Activated CD4-positive, alpha-beta T cell treated with anti-CD3 and anti-CD28 coated beads, Interleukin-2, amount 10 ng/mL, durations not matched to agents 7 days and 5 days (primary cell): Measurements from ENCODE around the gene INTS7. TPM values are rescaled to one million over a fixed set of nuclear protein-coding genes. Genes with fewer than 3 reads are reported as not detected.

Experiments used
- CTCF ChIA-PET: fragments of 350-600 bp; sonication (Branson Sonifier 250); formaldehyde crosslinking; loops from one replicate; lab custom pipeline; 2021; ENCODE audit warnings: antibody characterized with exemption; lab: Charles Lee
- POLR2A ChIA-PET: fragments of 350-600 bp; sonication (Branson Sonifier 250); formaldehyde crosslinking; loops from one replicate; lab custom pipeline; 2021; ENCODE audit warnings: antibody characterized with exemption; lab: Charles Lee
- DNase-seq: peaks from one replicate; pipeline ENCODE4 v3.0.0-alpha.2; 2020
- H3K27ac Mint-ChIP-seq: one replicate; pipeline ENCODE4 v1.8.0; 2021; ENCODE audit warnings: mild to moderate bottlenecking, moderate library complexity, mixed read lengths
- H3K27me3 Mint-ChIP-seq: one replicate; pipeline ENCODE4 v1.8.0; 2021; ENCODE audit warnings: mixed read lengths
- H3K36me3 Mint-ChIP-seq: one replicate; pipeline ENCODE4 v1.8.0; 2021; ENCODE audit warnings: low read depth, mixed read lengths
- H3K4me1 Mint-ChIP-seq: one replicate; pipeline ENCODE4 v1.8.0; 2021; ENCODE audit warnings: mixed read lengths
- H3K4me3 Mint-ChIP-seq: one replicate; pipeline ENCODE4 v1.8.0; 2021; ENCODE audit warnings: mild to moderate bottlenecking, moderate library complexity, mixed read lengths
- H3K9me3 Mint-ChIP-seq: one replicate; pipeline ENCODE4 v1.8.0; 2021; ENCODE audit warnings: mixed read lengths
- microRNA-seq: library from miRNA; unstranded; fragments of <30 nt; microRNA quantifications from one replicate; pipeline ENCODE4 v1.2.0, GENCODE V29; 2021; ENCODE audit warnings: borderline microRNAs expressed, borderline replicate concordance
- total RNA-seq, 2 experiments: library from RNA; stranded (reverse); gene quantifications; one replicate each; pipeline ENCODE4 v1.2.3, GENCODE V29; 2021

INTS7 gene
- total RNA-seq, 2 experiments from 2014 or later, result 29.9 to 34.8 TPM

GRCh38 chr1:211901945-211902344, 133.4 kb downstream of the INTS7 start:
- Mint-ChIP-seq H3K4me1 (no peaks in the 10 kb centered on the region), H3K4me3 (no peak overlapping the region), H3K27ac (no peak overlapping the region), H3K27me3 (peaks cover 12% of the 10 kb centered on the region), H3K9me3 (peaks cover 2% of the 10 kb centered on the region), H3K36me3 (no peaks in the 10 kb centered on the region)
- ChIA-PET POLR2A (no interaction called here), CTCF (interaction anchor here (0.6 kb wide), 2 partner anchors 221 to 350 kb away, joined by 3 to 4 read pairs; no protein-coding TSS in a partner anchor)
- no peak for DNase-seq

DNA sequence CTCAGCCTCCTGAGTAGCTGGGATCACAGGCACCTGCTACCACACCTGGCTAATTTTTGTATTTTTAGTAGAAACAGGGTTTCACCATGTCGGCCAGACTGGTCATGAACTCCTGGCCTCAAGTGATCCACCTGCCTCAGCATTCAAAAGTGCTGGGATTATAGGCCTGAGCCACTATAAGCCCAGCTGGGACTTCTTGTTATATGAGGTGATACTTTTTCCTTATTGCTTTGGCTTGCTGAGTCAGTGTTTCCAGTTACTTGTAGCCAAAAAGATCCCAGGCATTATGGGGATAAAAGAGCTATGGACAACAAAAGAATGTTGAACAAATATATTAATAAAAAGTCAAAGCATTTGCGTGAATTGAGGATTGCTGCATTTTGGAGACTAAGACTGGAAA, 134.9 kb downstream of the INTS7 start:
- peaks cover 16% of the 10 kb centered on the region for H3K27me3 Mint-ChIP-seq
- CTCF ChIA-PET, result interaction anchor here (1.2 kb wide), 1 partner anchor 10 kb away, joined by 4 read pairs; no protein-coding TSS in a partner anchor
- H3K9me3 Mint-ChIP-seq, result peaks cover 2% of the 10 kb centered on the region
- POLR2A ChIA-PET, result interaction anchor here (0.7 kb wide), 1 partner anchor 67 kb away, joined by 3 read pairs; no protein-coding TSS in a partner anchor
- DNase-seq, result no peak
- H3K36me3 Mint-ChIP-seq, result no peaks in the 10 kb centered on the region
- no peak overlapping the region for H3K4me3 Mint-ChIP-seq
- H3K4me1 Mint-ChIP-seq, result no peaks in the 10 kb centered on the region
- H3K27ac Mint-ChIP-seq, result no peak overlapping the region

- H3K36me3 Mint-ChIP-seq, result no peaks in the 10 kb centered on the region
- H3K27ac Mint-ChIP-seq, result no peak overlapping the region
- POLR2A ChIA-PET, result no interaction called here
- CTCF ChIA-PET, result no interaction called here
- no peaks in the 10 kb centered on the region for H3K4me1 Mint-ChIP-seq
- H3K9me3 Mint-ChIP-seq, result no peaks in the 10 kb centered on the region
- no peak overlapping the region for H3K4me3 Mint-ChIP-seq
- peaks cover 23% of the 10 kb centered on the region for H3K27me3 Mint-ChIP-seq
- DNase-seq, result no peak
These were observed 138.4 kb downstream of the INTS7 start for GRCh38 chr1:211896958-211897357.

- no peak overlapping the region for H3K27ac Mint-ChIP-seq
- peaks cover under 1% of the 10 kb centered on the region for H3K4me1 Mint-ChIP-seq
- no peak overlapping the region for H3K4me3 Mint-ChIP-seq
- peaks cover under 1% of the 10 kb centered on the region for H3K36me3 Mint-ChIP-seq
- peaks cover 26% of the 10 kb centered on the region for H3K27me3 Mint-ChIP-seq
- ChIA-PET CTCF (no interaction called here), POLR2A (no interaction called here)
- no peak for DNase-seq
- peaks cover 1% of the 10 kb centered on the region for H3K9me3 Mint-ChIP-seq
These were observed 140.1 kb downstream of the INTS7 start for GRCh38 chr1:211895126-211895759.

- Mint-ChIP-seq H3K9me3 (peaks cover 2% of the 10 kb centered on the region), H3K36me3 (peaks cover 3% of the 10 kb centered on the region), H3K27me3 (peaks cover 26% of the 10 kb centered on the region), H3K27ac (no peak overlapping the region), H3K4me3 (no peak overlapping the region), H3K4me1 (peaks cover 7% of the 10 kb centered on the region)
- no peak for DNase-seq
- POLR2A ChIA-PET, result no interaction called here
- CTCF ChIA-PET, result interaction anchor here (1.2 kb wide), 1 partner anchor 9 kb away, joined by 3 read pairs; no protein-coding TSS in a partner anchor
These were observed 141.0 kb downstream of the INTS7 start for GRCh38 chr1:211894312-211894711.

- Mint-ChIP-seq H3K9me3 (peaks cover 2% of the 10 kb centered on the region), H3K27ac (no peak overlapping the region), H3K27me3 (peaks cover 24% of the 10 kb centered on the region), H3K36me3 (peaks cover 3% of the 10 kb centered on the region), H3K4me3 (no peak overlapping the region), H3K4me1 (peaks cover 8% of the 10 kb centered on the region)
- ChIA-PET POLR2A (no interaction called here), CTCF (interaction anchor here (1.2 to 1.5 kb wide), 2 partner anchors 10 to 20 kb away, joined by 3 to 5 read pairs; no protein-coding TSS in a partner anchor)
- no peak for DNase-seq
These were observed 142.1 kb downstream of the INTS7 start for GRCh38 chr1:211893260-211893659.

DNA sequence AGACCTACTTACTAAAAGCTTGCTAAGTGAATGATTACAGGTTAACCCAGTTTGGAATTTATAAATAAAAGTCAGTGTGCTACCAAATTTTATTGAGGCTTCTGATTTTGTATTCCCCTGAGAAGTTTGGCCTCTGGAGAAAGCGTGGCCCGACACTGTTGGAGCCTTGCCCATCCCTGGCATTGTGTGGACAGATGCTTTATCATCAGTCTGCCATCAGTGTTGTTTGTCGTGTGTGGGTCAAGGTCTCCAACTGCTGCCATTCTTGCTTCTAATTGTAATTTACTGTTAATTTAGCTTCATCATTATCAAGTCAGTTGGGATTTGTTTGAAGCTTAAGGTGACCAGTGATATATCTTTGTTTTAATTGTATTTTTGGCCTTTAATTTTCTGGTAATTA, 142.8 kb downstream of the INTS7 start:
- H3K27ac Mint-ChIP-seq, result no peak overlapping the region
- peaks cover 3% of the 10 kb centered on the region for H3K36me3 Mint-ChIP-seq
- H3K4me1 Mint-ChIP-seq, result peaks cover 13% of the 10 kb centered on the region
- no peak overlapping the region for H3K4me3 Mint-ChIP-seq
- POLR2A ChIA-PET, result no interaction called here
- DNase-seq, result no peak
- CTCF ChIA-PET, result interaction anchor here (0.6 to 1.5 kb wide), 2 partner anchors 19 to 151 kb away, joined by 3 to 5 read pairs; no protein-coding TSS in a partner anchor
- peaks cover 5% of the 10 kb centered on the region for H3K9me3 Mint-ChIP-seq
- peaks cover 25% of the 10 kb centered on the region for H3K27me3 Mint-ChIP-seq

DNA sequence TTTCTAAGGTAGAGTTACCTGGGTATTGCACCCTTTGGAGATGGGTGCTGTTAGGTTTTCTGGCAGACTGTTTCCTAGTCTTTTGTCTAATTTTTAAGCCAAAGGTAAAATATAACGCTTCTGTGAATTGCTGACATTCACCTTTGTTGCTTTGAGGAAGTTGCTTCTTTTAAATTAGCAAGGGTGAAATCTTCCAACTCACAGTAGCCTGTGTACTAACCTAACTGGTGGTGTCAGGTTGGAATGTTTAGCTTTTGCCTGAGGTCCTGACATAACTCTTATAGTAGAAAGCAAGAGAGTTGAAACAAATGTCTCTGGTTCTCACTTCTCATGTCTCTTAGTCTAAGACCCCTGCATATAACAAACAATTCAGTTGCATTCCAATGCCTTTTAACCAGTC, 143.6 kb downstream of the INTS7 start:
- Mint-ChIP-seq H3K4me1 (peaks cover 16% of the 10 kb centered on the region), H3K4me3 (no peak overlapping the region), H3K27ac (no peak overlapping the region), H3K9me3 (peaks cover 7% of the 10 kb centered on the region), H3K36me3 (peaks cover 3% of the 10 kb centered on the region), H3K27me3 (peaks cover 20% of the 10 kb centered on the region)
- DNase-seq, result no peak
- ChIA-PET POLR2A (no interaction called here), CTCF (no interaction called here)

Small RNA genes within 50 kb of the gene (microRNA-seq; reads per million reads assigned to microRNA genes)
- not detected for gene MIR3122

Other genes starting within 250 kb of the INTS7 start
- gene LPGAT1, start 204.8 kb downstream of the INTS7 start, total RNA-seq, result 10 to 100 TPM; 76.0 to 82.9 TPM
- 10 to 100 TPM; 64.9 to 72.1 TPM for gene DTL, start 191 bp upstream of the INTS7 start, total RNA-seq
- 10 to 100 TPM; 59.9 to 63.9 TPM for gene PPP2R5A, start 249.9 kb upstream of the INTS7 start, total RNA-seq